ENCODE results near the gene WASF3.

The WASF3 gene

GRCh38 chr13:26587251-26587650 is 29.8 kb downstream of the WASF3 start:
- FAIRE-seq = no peak

GRCh38 chr13:26589226-26589625 is 31.7 kb downstream of the WASF3 start:
- FAIRE-seq = no peak
- no peak for DNase-seq (ENCODE audit: low spot score)

More at GRCh38 chr13:26587251-26587650, 29.8 kb downstream of the WASF3 start:
- DNase-seq (ENCODE audit: low spot score) = no peak

- FAIRE-seq = no peak
- DNase-seq (ENCODE audit: low spot score) = no peak
These were observed 32.3 kb downstream of the WASF3 start for GRCh38 chr13:26589754-26590153.

- DNase-seq (ENCODE audit: low spot score) (no peak), FAIRE-seq (no peak)
These were observed 32.9 kb downstream of the WASF3 start for GRCh38 chr13:26590379-26590778.

- DNase-seq (ENCODE audit: low spot score) (no peak), FAIRE-seq (no peak)
These were observed 33.5 kb downstream of the WASF3 start for GRCh38 chr13:26590951-26591350.

GRCh38 chr13:26591672-26592071 is 34.2 kb downstream of the WASF3 start:
- no peak for DNase-seq (ENCODE audit: low spot score)
- no peak for FAIRE-seq

GRCh38 chr13:26593661-26594060 is 36.2 kb downstream of the WASF3 start:
- FAIRE-seq = no peak

GRCh38 chr13:26594363-26594762 is 36.9 kb downstream of the WASF3 start:
- FAIRE-seq = no peak
- no peak for DNase-seq (ENCODE audit: low spot score)

More at GRCh38 chr13:26593661-26594060, 36.2 kb downstream of the WASF3 start:
- DNase-seq (ENCODE audit: low spot score) = no peak

GRCh38 chr13:26596458-26596857 is 39.0 kb downstream of the WASF3 start:
- FAIRE-seq (no peak), DNase-seq (ENCODE audit: low spot score) (no peak)

- FAIRE-seq (no peak), DNase-seq (ENCODE audit: low spot score) (no peak)
These were observed 41.9 kb downstream of the WASF3 start for GRCh38 chr13:26599403-26599802.

- DNase-seq (ENCODE audit: low spot score) (no peak), FAIRE-seq (no peak)
These were observed 42.4 kb downstream of the WASF3 start for GRCh38 chr13:26599860-26600259.

- FAIRE-seq (no peak), DNase-seq (ENCODE audit: low spot score) (no peak)
These were observed 42.9 kb downstream of the WASF3 start for GRCh38 chr13:26600343-26600742.

GRCh38 chr13:26601669-26602068 is 44.2 kb downstream of the WASF3 start:
- no peak for FAIRE-seq
- peak; percentile 8 for DNase-seq (ENCODE audit: low spot score)

- no peak for DNase-seq (ENCODE audit: low spot score)
- no peak for FAIRE-seq
These were observed 45.3 kb downstream of the WASF3 start for GRCh38 chr13:26602783-26603182.

GRCh38 chr13:26604784-26605545 is 47.5 kb downstream of the WASF3 start:
- FAIRE-seq (no peak), DNase-seq (ENCODE audit: low spot score) (no peak)

GRCh38 chr13:26605845-26606244 is 48.4 kb downstream of the WASF3 start:
- no peak for FAIRE-seq
- no peak for DNase-seq (ENCODE audit: low spot score)

GRCh38 chr13:26606631-26607030 is 49.1 kb downstream of the WASF3 start:
- DNase-seq (ENCODE audit: low spot score) (no peak), FAIRE-seq (no peak)

- DNase-seq (ENCODE audit: low spot score) = no peak
These were observed 57.2 kb downstream of the WASF3 start for GRCh38 chr13:26614721-26615120.

GRCh38 chr13:26616126-26616525 is 58.6 kb downstream of the WASF3 start:
- DNase-seq (ENCODE audit: low spot score) (no peak), FAIRE-seq (no peak)

More at GRCh38 chr13:26614721-26615120, 57.2 kb downstream of the WASF3 start:
- no peak for FAIRE-seq

- DNase-seq (ENCODE audit: low spot score) = no peak
- no peak for FAIRE-seq
These were observed 61.2 kb downstream of the WASF3 start for GRCh38 chr13:26618726-26619125.

- no peak for FAIRE-seq
- DNase-seq (ENCODE audit: low spot score) = no peak
These were observed 61.9 kb downstream of the WASF3 start for GRCh38 chr13:26619358-26619757.

- no peak for FAIRE-seq
- no peak for DNase-seq (ENCODE audit: low spot score)
These were observed 64.4 kb downstream of the WASF3 start for GRCh38 chr13:26621731-26622401.

- FAIRE-seq (no peak), DNase-seq (ENCODE audit: low spot score) (no peak)
These were observed 65.6 kb downstream of the WASF3 start for GRCh38 chr13:26623125-26623524.
